GM19438 (cell line): ENCODE results near the gene BOLA3.
"Not testable (repeated sequence)": the region's sequence is repeated elsewhere in the genome, so short reads cannot be mapped to it uniquely, and the experiment has no call there.

Experiments
- ATAC-seq: cut with Tn5 transposase; IDR thresholded peaks from one replicate; pipeline ENCODE4 v1.9.1; 2021; ENCODE audit warnings: low read depth; ENCODE audit not compliant: unreplicated experiment

BOLA3 gene, protein sequence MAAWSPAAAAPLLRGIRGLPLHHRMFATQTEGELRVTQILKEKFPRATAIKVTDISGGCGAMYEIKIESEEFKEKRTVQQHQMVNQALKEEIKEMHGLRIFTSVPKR

DNA sequence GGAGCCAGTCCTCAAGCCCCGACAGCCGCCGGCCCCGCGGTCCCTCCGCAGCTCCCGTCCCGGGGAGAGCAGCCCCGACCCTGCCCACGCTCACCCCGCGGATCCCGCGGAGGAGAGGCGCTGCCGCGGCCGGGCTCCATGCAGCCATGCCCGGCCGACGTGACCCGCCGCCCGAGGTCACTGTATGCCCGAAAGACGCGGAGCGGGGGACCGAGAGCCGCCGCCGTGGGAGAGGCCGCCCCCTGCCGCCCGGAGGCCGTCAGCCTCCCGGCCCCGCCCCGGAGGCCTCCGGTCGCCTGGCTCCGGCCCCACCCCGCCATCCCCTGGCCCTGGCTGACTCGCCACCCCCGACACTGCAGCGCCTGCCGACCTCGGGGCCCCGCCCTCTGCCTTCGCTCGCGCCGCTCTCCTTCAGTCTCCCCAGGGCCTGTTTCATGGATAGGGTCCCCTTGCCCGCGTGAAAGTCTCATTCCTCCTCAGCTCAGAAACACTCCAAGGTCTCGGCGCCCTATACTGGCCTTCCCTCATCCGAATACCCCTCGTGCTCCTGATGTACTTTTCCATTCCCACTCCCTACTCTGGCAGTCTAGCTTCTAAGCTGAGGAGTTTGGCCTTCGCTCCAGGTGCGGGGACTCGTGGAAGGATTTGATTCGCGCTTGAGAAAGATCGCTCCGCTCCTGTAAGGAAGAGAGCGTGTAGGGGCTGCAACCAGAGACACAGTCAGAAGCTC, at the start of gene BOLA3:
Gene BOLA3, minus strand, starts transcription at position 186 of the 730 bp plus-strand sequence. Its CDS starts 38 bp downstream, at position 148.
- ATAC-seq, result peak; percentile 86

DNA sequence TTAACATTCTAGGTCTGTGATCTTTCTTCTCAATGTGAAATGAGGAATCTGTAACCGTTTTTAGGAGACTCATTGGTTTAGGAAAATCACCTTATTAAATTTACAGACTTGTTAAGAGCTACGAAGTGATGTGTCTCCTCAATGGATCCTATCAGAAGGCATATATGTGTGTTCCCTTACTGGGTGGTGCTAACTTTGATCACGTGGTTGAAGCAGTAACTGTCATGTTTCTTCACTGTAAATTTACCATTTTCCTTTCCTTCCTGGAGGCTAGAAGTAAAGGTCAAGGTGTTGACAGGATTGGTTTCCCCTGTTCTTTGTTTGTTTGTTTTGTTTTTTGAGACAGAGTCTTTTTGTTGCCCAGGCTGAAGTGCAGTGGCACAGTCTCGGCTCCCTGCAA, 49.3 kb upstream of the BOLA3 start:
- ATAC-seq, result no peak

DNA sequence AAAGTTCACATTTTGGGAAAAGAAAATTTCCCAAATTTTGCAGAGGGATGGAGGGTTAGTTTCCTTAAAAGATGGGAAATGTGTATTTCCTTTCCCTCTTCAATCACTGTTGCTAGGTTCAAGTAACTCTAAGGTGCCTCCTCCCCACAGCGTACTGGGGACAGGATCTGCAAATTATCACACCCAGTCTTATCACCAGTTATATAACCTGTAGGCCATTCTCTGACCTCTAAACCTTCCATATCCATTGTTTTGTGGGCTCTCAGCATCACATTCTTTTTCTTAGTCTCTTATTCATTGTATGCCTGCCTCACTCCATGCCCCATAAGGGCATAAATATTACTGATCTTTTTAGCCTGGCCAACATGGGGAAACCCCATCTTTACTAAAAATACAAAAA, 47.1 kb upstream of the BOLA3 start:
- no peak for ATAC-seq

DNA sequence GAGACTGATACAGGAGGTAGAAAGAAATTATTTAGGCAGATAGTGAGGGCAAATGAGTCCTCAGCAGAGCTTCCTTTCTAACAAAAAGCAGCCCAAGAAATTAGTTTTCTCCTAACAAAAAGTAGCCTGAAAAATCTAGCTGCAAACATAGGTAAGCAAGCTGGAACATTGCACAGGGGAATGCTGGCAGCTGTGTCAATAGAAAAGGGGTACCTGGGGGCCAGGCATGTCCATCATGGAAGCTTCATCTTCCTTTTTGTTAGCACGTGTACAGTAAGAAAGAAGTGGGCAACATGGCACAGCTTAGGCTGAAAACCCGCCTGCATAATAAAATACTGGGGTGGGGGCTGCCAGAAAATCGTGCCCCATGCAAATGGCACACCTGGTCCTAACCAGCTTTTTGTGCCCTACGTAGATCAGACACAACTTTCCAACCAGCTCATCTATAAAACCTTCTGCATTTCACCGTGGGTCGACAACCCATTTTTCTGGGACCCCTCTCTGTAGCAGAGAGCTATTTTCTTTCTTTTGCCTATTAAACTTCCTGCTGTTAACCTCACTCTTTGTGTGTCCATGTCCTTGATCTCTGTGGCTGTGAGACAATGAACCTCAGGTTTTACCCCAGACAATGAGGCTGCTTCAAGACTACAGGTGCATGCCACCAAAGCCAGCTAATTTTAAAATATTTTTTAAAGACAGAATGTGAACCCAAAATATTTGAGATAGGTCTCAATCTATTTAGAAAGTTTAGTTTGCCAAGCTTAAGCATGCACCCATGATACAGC, 44.1 kb upstream of the BOLA3 start:
- ATAC-seq, result no peak

DNA sequence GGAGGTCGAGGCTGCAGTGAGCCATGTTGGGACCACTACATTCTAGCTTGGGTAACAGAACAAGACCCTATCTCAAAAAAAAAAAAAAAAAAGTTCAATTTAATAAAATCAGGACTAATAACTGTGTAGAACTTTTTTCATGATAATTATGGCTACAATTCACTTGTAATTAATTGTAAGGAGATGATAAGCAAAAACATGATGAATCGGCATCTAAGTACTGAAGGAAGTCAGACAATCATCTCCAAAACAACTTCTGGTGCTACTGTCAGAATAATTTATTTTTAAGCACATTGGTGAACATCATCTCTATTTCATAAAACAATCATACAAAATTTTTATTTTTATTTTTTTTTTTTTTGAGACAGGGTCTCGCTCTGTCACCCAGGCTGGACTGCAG, 41.0 kb upstream of the BOLA3 start:
- no peak for ATAC-seq

DNA sequence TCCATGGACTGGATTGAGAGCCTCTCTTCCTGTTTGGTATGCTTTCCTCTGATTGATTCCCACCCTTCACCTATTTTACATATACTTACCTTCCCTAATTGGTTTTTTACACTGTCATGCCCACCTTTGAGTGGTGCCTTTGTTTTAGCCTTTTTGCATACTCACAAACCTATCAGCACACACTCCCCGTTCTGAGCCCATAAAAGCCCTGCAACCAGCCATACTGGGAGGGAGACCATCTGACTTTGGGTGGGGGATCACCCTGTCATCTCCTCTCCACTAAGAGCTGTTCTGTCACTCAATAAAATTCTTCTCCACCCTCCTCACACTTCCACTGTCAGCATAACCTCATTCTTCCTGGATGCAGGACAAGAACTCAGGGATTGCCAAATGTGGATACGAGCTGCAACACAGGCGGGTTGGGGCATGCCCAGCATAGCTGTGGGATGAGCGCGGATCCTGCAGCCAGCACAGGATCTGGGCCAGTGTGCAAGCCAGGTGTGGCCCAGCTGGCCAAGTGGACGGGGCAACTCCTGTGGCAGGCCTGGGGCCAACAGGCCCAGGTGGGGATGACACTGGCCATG, 40.4 kb upstream of the BOLA3 start:
- ATAC-seq, result no peak

DNA sequence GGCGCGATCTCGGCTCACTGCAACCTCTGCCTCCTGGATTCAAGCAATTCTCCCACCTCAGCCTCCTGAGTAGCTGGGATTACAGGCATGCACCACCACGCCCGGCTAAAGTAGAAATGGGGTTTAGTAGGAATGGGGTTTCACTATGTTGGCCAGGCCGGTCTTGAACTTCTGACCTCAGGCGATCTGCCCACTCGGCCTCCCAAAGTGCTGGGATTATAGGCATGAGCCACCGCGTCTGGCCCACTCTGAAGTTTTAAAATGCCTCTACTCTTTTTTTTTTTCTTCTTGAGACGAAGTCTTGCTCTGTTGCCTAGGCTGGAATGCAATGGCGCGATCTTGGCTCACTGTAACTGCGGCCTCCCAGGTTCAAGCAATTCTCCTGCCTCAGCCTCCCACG, 39.0 kb upstream of the BOLA3 start:
- not testable (repeated sequence) for ATAC-seq

DNA sequence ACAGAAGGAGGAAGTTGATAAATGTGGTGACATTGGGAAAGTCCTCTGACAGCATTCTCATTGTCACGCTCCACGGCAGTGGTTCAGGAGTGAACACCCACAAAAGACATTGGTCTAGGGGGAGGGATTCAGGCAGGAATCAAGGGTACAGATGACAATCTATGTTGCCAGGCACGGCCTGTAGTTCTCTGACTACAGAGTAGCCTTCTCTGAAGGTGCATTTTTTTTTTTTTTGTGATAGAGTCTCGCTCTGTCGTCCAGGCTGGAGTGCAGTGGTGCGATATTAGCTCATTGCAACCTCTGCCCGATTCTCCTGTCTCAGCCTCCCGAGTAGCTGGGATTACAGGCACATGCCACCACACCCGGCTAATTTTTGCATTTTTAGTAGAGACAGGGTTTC, 38.3 kb upstream of the BOLA3 start:
- ATAC-seq, result peak; percentile 53

DNA sequence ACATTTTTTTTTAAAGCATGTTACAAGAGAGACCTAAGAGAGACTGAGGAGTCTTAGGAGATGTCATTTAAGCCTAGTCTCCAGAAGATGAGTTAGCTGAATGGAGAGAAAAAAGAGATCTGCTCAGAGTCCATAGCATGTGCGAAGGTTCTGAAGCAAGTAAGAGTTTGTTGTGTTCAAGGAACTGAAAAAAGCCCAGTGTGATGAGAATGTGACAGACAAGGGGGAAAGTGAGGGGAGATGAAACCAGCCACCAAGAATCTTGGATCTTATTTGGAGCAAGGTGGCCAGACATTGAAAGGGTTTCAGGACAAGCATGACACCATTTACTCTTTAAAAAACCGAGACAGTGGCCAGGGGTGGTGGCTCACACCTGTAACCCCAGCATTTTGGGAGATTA, 36.2 kb upstream of the BOLA3 start:
- ATAC-seq, result no peak

DNA sequence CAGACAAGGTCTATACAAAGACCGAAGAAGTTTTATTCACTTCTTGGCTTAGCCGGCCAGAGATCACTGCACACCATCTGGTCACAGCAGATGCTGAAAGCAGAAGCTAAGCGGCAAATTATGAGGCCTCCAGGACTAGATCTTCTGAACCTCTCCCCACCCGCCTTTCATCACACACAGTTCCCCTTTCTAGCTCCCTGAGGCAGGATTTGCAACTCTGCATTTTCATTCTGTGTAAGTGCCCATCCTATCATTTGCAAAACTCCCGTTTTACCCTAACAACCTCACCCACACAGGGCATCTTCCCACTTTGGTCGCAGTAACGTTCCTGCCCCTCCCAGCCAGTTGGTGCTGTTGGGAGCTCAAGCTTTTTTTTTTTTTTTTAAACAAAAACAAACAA, 34.0 kb upstream of the BOLA3 start:
- ATAC-seq, result no peak

DNA sequence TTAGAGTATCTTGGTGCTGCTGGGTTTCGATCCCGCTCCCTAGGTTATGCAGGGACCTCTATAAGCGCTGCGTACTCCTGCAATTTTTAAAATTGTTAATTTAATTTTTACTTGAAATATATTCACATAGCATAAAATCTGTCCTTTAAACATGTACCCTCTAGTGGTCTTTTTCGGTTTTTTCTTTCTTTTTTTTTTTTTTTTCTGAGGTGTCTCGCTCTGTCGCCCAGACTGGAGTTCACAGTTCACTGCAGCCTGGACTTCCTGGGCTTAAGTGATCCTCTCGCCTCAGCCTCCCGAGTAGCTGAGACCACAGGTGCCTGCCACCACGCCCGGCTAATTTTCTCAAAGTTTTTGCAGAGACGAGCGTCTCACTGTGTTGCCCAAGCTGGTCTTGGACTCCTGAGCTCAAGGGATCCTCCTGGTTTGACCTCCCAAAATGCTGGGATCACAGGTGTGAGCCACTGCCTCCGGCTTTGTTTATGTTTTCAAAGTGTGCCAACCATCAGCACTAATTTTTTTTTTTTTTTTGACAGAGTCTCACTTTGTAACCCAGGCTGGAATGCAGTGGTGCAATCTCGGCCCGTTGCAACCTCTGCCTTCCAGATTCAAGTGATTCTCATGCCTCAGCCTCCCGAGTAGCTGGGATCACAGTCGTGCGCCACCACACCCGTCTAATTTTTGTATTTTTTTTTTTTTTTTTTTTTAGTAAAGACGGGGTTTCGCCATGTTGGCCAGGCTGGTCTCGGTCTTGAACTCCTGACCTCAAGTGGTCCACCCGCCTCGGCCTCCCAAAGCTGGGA, 31.6 kb upstream of the BOLA3 start:
- peak; percentile 25 for ATAC-seq

DNA sequence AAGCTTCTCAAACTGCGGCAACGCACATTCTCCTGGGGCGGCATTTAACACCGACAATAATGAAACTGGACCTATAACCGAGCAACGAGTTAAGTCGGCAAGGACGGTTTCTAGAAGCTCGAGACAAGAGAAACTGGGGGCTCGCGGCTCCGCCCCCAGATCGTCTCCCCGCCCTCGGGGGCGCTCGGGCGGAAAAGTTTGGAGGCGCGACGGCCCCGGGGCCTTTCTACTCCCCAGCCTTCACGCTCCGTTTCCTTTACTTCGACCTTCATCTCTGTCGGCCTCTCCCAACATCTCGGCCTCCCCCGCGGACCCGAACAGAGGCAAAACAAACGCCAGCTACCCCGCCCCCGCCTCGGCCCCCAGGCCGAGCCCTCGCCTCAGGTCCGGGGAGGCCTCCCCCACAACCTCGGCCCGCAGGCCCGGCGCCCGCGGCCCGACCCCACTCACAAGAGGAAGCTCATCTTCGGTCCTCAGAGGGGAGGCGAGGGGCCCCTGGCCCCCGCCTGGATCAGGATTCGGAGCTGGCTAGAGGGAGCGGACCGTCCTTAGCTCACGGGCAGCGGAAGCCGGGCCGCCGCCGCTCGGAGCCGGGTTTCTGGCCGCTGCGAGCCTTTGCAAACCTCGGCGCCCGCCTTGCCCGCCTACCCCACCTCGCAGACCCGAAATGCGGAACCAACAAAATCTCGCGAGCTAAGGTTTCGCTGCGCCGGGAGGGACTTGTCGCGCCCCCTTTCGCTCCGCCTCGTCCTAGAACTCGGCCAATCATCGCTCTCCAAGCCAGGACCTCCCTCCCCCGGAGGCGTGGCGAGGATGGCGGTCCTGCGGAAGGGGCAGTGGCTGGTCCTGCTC, 30.7 kb upstream of the BOLA3 start, which contains the start of gene MOB1A:
Gene MOB1A, minus strand, starts transcription at position 669 of the 852 bp plus-strand sequence. Its CDS starts 205 bp downstream, at position 464.
- ATAC-seq, result peak; percentile 79

DNA sequence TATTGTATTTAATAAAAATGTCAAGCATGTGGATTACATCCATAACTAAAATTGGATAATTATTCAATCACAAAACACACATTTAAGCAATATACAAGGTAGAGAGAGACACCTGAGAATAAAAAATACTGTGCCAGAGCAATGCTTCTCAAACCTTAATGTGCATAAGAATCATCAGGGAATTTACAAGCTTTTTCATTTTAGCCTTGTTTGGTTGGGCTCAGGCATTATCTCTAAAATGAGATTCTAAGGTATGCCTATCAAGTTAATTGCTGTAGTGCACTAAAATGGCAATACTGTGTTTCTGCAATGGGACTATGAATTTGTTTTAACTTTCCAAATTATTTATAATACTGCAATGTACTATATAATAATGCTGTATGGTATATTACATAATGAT, 30.0 kb upstream of the BOLA3 start:
- no peak for ATAC-seq

DNA sequence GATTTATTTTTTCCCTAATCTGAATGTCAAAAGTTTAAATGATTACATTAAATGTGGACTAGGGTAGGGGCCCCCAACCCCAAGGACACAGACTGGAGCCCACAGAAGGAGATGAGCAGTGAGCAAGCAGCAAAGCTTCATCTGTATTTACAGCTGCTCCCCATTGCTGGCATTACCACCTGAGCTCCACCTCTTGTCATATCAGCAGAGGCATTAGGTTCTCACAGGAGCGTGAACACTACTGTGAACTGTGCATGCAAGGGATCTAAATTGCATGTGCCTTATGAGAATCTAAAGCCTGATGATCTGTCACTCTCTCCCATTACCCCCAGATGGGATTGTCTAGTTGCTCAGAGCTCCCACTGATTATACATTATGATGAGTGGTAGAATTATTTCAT, 27.2 kb upstream of the BOLA3 start:
- no peak for ATAC-seq

DNA sequence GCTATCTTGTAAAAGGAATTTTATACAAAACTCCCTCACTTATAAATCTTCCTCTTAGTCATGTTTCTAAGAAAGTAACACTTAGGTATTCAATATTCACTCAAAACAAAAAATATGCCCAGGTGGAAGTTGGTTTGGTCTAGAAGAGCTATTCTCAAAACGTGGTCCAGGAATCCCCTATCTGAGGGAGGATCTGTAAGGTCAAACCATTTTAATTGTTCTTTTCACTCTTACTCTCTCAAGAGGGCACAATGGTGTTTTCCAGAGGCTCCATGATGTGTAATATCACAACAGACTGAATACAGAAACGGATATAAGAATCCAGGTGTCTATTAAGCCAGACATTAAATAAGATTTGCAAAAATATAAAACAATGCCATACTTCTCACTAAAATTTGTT, 21.0 kb upstream of the BOLA3 start:
- ATAC-seq, result no peak

DNA sequence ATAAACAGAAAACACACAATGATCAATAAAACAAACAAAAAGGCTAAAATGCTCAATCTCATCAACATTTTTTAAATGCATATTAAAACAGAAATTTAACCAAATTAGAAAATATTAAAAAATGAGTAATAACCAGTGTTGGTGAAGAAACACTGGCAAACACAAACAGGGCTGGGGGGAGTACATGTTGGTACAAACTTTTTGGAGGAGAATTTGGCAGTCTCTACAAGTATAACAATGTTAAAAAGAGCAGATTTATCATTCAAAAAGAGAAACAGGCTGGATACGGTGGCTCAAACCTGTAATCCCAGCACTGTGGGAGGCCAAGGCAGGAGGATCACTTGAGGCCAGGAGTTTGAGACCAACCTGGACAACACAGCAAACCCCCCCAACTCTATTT, 17.0 kb upstream of the BOLA3 start:
- ATAC-seq, result no peak

DNA sequence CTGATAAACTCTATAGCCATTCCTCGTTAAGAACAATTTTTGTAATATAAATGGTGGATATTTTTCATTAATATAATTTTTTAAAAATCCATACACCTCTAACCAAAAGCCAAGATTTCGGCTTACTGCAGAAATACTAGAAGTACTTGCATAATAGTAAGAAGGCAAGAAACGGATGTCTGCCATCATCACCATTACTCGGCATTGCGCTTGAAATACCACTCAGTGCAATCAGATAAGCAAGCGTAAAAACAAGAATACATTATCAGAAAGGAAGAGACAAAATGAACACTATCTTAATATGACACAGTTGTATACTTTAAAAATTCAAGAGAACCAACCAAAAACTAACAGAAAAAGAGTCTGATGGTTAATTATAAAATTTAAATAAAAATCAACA, 15.2 kb upstream of the BOLA3 start:
- ATAC-seq, result no peak

DNA sequence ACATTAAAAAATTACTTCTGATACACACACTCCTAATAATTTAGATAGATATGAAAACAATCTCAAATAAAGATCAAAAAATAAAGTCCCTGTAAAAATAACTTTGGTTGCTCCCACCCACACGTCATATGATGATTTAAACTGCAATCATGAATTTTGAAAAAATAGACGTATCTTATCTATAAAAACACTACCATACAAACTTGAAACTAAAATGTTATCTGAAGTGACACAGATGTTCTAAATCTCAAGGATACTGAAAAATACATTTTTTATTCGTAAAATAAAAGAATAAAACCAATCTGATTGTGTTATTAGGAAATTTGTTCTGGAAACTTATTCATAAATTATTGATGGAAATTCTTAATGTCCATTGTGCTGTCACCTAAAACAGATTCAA, 8.1 kb upstream of the BOLA3 start:
- no peak for ATAC-seq

DNA sequence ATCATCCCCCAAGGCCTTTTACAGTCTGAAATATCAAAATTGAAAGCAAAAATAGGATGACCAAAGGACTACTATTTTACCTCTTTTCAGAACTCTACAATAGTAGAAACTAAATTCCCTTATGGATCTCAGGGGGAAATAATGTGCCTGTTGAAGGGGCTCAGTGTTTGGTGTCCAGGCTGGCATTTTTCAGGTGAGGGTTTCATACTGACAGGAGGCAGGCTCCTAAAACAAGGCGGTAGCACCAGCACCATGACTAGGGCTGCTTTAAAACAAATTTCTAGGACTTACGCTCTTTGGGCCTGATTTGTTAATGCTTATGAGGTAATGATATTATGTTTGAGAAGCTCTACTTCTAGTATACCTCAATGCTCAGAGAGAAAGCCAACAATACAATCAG, 5.2 kb upstream of the BOLA3 start:
- no peak for ATAC-seq
